ENCODE measurements around the gene LDB3. TPM values are rescaled to one million over a fixed set of nuclear protein-coding genes. Genes with fewer than 3 reads are reported as not detected.
"Not testable (repeated sequence)": the region's sequence is repeated elsewhere in the genome, so short reads cannot be mapped to it uniquely, and the experiment has no call there.

LDB3 gene
- total RNA-seq (2014; rRNA removed; shearing (Covaris generic)), result 0.08 and 0.16 TPM in 2 replicates

GRCh38 chr10:86668297-86669165 lies at the start of gene LDB3:
TSS of gene LDB3 (plus strand) at chr10:86668511. CDS start at chr10:86668692, 181 bp downstream.
- DNase-seq (ENCODE audit: low spot score), result peak; percentile 69

DNA sequence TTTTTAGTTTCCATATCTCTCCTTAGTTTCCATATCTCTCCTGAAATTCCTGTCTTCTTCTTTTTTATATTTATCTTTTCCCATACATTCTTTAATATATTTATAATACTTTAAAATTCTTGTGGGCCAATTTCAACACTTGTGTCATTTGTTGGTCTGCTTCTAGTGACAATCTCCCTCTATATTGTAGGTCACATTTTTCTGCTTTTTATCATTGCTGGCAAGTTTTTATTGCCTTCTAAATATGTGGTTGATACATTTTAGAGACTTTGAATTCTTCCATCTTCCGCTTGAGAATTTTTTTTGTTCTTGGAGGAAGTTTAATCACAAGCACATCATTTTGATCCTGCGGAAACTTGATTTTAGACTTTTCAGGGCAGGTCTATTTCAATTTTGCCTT lies 40.0 kb upstream of the LDB3 start:
- DNase-seq (ENCODE audit: low spot score), result no peak

DNA sequence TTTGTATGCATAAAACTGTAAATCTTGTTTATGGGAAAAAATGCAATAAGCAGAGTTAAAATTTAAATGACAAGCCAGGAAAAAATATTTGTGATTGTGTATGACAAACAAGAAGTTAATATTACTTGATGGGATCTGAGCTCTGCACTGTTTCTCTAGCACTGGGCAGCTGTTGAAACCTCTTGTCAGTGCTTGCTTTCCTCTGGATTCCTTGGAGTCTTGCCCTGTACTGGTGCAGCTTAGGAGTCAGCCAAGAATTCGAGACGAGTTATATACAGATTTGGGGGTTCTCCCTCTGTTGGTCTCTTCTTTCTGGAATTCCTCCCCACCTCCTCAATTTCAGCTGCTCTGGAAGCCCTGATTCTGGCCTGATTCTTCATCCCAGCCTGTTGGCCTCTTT lies 38.2 kb upstream of the LDB3 start:
- DNase-seq (ENCODE audit: low spot score), result no peak

GRCh38 chr10:86632009-86632800 lies 36.1 kb upstream of the LDB3 start:
- DNase-seq (ENCODE audit: low spot score), result no peak

DNA sequence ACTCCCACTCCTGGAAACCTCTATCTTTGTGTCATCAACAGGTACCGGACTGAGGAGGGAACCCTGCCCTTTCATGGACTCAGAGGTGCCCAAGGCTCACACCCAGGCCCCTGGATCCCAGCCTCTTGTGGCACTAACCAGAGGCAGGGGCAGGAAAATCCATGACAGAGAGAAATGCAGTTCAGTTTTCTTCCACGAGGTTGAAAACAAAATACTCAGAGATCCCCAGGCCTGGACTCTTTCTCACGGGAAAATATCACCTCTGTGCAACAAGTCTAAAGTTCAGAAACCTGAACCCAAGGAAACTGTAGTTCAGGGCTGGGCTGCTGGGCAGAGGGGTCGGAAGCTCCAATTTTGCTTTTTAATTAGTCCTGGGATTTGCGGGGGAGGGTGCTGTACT lies 35.4 kb upstream of the LDB3 start:
- no peak for DNase-seq (ENCODE audit: low spot score)

DNA sequence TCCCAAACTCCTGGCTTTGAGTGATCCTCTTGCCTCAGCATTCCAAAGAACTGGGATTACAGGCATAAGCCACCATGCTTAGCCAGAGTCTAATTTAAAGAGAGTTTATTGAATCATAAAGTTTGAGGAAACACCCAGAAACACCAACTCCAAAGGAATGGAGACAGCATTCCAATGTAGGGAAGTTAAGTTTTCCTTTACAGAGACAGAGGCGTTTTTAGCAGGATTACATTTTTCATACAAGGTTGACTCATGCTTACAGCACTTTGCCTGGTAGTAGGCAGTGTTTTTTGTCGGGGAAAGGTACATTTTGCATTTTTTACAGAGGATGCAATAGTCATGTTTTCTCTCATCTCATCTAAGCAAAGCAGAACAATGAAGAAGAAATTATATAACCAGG lies 32.9 kb upstream of the LDB3 start:
- DNase-seq (ENCODE audit: low spot score), result no peak

GRCh38 chr10:86636311-86636710 lies 32.0 kb upstream of the LDB3 start:
- DNase-seq (ENCODE audit: low spot score), result no peak

GRCh38 chr10:86642021-86642420 lies 26.3 kb upstream of the LDB3 start:
- no peak for DNase-seq (ENCODE audit: low spot score)

DNA sequence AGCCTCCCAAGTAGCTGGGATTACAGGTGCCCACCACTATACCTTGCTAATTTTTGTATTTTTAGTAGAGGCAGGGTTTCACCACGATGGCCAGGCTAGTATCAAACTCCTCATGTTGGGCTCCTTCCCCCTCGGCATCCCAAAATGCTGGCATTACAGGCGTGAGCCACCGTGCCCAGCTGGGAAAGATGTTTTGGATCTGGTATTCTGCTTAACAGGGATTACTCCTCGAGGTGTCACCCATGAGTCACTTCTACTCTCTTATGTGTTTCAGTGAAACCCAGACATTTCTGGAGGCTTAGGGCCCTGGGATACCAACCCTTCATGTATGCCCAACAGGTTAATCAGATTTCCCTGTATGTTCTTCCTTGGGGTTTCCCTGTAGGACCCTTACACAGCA lies 25.8 kb upstream of the LDB3 start:
- peak; percentile 34 for DNase-seq (ENCODE audit: low spot score)

- DNase-seq (ENCODE audit: low spot score), result peak; percentile 3
Observed at GRCh38 chr10:86644152-86644793, 24.0 kb upstream of the LDB3 start.

DNA sequence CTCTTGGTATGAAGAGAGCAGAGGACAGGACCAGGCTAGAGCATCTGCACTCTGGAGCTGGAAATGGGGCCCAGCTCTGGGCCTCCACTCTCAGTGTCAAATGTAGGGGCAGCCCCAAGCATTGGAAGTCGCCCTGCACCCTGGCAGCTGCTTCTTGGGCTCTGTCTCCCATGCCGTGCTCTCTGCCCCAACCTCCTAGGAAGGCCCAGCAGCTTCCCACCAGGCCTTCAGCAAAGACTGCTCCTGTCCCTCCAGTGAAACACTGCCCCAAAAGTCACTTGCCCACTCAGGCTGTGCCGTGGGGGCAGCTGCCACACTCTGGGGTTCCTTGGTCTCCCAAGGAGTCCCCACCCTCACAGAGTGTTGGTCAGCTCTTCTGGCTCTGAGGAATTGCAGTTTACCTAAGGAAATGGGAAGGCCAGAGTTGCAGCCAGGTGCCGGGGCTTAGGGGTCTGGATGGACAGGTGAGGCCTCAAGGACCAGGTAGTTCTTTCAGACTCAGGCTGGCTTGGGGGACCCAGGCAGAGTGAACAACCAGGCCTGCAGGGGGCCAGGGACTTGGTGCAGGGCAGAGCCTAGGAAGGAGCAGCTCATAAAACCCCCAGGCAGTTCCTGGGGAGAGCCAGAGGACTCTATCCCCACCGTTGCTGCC lies 23.4 kb upstream of the LDB3 start:
- no peak for DNase-seq (ENCODE audit: low spot score)

GRCh38 chr10:86645621-86646165 lies 22.6 kb upstream of the LDB3 start:
- DNase-seq (ENCODE audit: low spot score), result not testable (repeated sequence)

DNA sequence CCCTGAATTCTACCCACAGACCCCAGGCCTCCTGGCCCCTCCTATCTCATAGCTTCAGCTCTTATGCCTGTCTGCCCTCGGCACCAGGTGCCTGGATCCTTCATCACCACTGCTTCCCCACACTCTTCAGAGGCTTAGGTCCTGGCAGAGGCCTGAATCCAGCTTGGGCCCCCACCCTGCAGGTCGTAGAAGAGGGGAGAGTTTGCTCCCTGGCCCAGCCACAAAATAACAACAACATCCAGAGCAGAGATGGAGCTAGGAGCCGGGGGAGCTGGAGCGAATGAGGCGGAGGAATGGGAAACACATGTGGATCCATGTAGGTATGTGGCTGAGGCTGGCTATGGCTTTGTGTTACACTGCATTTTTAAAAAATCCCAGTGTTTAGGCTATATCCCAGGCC lies 21.8 kb upstream of the LDB3 start:
- no peak for DNase-seq (ENCODE audit: low spot score)

GRCh38 chr10:86646933-86647332 lies 21.4 kb upstream of the LDB3 start:
- no peak for DNase-seq (ENCODE audit: low spot score)

DNA sequence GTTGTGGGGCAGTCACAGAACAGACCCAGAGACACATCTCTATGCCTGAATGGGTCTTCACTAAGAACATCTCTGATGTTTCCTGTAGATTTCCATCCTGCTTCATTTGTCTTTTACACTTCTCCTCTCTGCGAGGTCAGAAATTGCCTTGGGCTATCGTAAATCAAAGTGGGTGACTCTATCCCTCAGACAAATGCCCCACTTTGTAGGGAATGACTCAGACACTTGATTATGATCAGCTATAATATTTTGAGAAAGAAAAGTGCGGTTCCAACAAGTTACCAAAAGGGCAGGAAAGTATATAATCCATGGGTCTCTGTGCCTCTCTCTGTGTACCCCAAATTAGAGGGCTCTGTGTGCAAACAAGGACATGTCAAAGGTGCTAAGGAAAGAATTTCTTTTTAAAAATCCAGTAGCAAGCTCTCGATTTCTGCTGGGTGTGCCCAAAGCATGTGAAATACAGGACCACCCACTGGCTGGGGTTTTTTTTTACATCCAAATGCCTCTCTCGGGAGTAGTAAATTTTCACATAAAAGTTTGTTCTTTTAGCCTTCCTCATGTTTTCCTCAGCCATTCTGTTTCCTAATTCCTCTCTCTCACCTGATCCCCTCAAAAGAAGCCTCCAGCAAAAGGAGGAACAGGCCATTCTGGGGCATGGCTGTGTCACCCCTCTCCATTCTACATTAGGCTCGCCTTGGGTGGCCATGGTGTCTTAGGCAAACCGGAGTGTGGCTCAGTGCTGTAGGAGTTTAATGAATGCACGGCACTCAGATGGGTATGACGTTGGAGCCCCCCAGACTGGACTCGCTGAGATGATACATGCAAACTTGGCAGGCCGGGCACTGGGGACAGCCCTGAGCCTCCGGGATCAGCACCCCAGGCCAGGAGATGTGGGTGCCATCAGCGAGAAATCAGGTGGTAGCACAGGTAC lies 20.3 kb upstream of the LDB3 start:
- DNase-seq (ENCODE audit: low spot score), result peak; percentile 38

DNA sequence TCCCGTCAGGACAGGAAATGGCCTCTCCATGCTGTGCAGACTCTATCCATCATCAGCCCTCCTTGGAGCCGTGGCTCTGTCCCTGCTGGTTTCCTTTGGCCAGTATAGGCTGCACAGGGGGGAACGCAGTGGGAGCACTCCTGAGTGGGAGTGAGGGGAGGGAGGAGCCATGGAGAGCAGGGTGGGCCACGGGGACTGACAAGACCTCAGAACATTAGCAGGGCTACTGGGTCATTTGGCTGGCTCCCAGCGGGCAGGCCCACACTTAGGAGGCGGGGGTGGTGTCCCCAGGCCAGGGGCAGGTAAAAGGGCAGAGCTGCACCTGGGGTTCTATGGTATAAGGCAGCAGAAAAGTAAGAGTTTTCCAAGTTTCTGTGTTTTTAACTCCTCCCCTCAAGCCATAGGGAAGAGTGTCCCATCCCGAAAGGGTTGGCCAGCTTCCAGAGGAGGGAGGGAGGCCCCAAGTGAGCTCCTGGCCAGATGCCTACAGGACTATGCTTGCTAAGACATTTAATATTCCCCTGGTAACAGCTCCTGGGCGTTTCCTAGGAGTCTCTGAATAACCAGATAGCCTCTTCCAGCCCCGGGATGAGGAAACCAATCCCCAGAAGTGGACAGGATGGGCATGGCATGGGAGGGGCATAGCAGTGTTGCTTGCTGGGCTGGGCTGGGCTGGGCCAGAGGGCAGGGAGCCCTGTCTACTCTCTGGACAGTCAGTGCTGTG lies 19.4 kb upstream of the LDB3 start:
- peak; percentile 83 for DNase-seq (ENCODE audit: low spot score)

GRCh38 chr10:86649471-86650150 lies 18.7 kb upstream of the LDB3 start:
- DNase-seq (ENCODE audit: low spot score), result no peak

DNA sequence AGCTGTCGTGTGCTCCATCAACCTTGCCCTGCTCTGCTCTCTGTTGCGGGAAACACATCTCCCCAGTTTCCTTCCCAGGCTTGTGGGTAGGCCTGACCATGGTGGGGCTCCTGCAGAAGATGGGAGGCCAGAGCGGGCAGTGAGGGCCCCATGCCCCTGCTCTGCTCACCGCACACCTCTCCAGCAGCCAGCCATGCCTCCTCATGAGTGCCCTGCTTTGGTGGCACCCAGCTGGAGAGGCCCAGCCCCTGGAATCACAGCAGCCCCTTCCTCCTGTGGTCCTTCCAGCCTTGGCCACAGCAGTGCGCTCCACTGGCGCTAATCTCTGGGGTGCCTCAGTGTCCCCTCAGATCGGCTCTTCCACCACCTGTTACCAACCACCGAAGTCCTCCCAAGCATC lies 18.2 kb upstream of the LDB3 start:
- DNase-seq (ENCODE audit: low spot score), result no peak

GRCh38 chr10:86651021-86651471 lies 17.3 kb upstream of the LDB3 start:
- DNase-seq (ENCODE audit: low spot score), result no peak
